ENCODE measurements around the gene CRB2. TPM values are rescaled to one million over a fixed set of nuclear protein-coding genes. Genes with fewer than 3 reads are reported as not detected.

Gene CRB2
- total and polyA plus RNA-seq, 2 donors (not counting 1 experiment from before 2014, with no cell fraction given): 1.4 to 2.4 TPM

DNA sequence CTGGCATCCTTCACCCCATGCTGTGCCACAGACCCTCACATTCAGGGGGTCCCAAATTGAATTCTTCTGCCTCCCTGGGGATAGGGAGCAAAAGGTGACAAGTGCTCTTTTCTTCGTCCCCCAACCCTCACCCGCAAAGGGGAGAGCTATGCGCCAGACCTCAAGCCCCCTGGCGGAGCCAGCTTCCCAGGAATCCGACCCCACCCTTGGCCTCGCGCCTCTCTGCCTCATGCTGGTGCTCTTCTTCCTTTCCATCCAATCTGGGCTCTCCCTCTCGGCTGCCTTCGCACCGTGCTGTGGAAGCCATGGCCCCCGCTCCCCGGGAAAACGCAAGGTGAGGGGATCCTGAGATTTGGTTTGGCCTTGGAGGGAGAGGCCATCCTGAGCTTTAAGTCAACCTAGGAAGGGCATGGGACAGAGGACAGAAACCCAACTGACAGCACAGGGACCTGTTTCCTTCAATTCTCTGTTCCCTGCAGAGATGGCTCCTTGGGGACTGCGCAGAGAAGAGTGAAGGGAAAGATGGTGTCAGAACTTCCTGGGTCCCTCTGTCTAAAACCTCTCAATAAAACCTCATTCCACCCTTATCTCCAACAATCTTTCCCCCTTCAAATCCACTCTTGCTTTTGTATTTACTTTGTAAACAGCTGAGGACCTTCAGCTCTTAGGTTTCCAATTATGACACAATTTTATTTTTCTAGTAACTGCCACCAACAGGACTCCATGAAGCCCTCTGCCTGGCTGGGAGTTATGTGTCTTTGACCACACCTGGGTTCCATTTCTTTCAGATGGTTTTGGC lies 36.3 kb upstream of the CRB2 start:
- Histone ChIP-seq H3K36me3 (replicated peaks in 1 of 2; ENCODE audit: control extremely low read depth in 1 of 2, control insufficient read depth in 1 of 2, extremely low read depth in 1 of 2, insufficient read depth in 2 of 2, low read length in 1 of 2) (no peaks in the 10 kb centered on the region), H3K79me2 (ENCODE audit: control insufficient read depth, insufficient read depth, low read length) (no peaks in the 10 kb centered on the region), H3K27ac (ENCODE audit: low read length in 2 of 2) (no peak overlapping the region), H3K4me3 (ENCODE audit: control extremely low read depth in 1 of 5, extremely low read depth in 1 of 5, insufficient read depth in 1 of 5, low read depth in 2 of 5, low read length in 4 of 5) (no peak overlapping the region), H3K27me3 (replicated peaks in 1 of 4; ENCODE audit: control extremely low read depth in 1 of 4, control insufficient read depth in 3 of 4, insufficient read depth in 4 of 4, low read length in 3 of 4) (no peaks in the 10 kb centered on the region), H3K4me2 (replicated peaks; ENCODE audit: low read depth, low read length, poor library complexity, severe bottlenecking) (no peak overlapping the region), H4K20me1 (ENCODE audit: control insufficient read depth, insufficient read depth, low read length, poor library complexity, severe bottlenecking) (no peaks in the 10 kb centered on the region), H3K9me3 (ENCODE audit: control extremely low read depth in 1 of 3, control insufficient read depth in 2 of 3, insufficient read depth in 1 of 3, low read length in 2 of 3) (no peaks in the 10 kb centered on the region), H3K4me1 (ENCODE audit: control insufficient read depth in 2 of 2, insufficient read depth in 2 of 2, low read length in 2 of 2) (peaks cover 59 to 71% of the 10 kb centered on the region in 2 donors), H3K9ac (ENCODE audit: low read length) (no peak overlapping the region), H2AFZ (ENCODE audit: insufficient read depth, low read depth, low read length, poor library complexity, severe bottlenecking) (no peak overlapping the region)
- intact Hi-C loops (cut with micrococcal nuclease): loop anchor here (5.0 kb wide), 1 partner anchor 92 kb away; no protein-coding TSS in a partner anchor
- Mint-ChIP-seq H3K4me3 (no peak overlapping the region), H3K27me3 (no peaks in the 10 kb centered on the region), H3K9me3 (ENCODE audit: insufficient read depth) (no peaks in the 10 kb centered on the region), H3K4me1 (peaks cover 77% of the 10 kb centered on the region), H3K27ac (peak overlapping the region; percentile 86)
- POLR2A ChIA-PET: interaction anchor here (0.9 to 3.4 kb wide), 2 partner anchors 15 to 19 kb away, joined by 4 to 14 read pairs; no protein-coding TSS in a partner anchor
- DNase-seq: no peak
- TF ChIP-seq EZH2 (IDR thresholded peaks at IDR 0.05; ENCODE audit: borderline replicate concordance, insufficient read depth, low read depth, low read length, poor library complexity, severe bottlenecking): no peak
- TF ChIP-seq, protein P1, sequence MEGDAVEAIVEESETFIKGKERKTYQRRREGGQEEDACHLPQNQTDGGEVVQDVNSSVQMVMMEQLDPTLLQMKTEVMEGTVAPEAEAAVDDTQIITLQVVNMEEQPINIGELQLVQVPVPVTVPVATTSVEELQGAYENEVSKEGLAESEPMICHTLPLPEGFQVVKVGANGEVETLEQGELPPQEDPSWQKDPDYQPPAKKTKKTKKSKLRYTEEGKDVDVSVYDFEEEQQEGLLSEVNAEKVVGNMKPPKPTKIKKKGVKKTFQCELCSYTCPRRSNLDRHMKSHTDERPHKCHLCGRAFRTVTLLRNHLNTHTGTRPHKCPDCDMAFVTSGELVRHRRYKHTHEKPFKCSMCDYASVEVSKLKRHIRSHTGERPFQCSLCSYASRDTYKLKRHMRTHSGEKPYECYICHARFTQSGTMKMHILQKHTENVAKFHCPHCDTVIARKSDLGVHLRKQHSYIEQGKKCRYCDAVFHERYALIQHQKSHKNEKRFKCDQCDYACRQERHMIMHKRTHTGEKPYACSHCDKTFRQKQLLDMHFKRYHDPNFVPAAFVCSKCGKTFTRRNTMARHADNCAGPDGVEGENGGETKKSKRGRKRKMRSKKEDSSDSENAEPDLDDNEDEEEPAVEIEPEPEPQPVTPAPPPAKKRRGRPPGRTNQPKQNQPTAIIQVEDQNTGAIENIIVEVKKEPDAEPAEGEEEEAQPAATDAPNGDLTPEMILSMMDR (IDR thresholded peaks at IDR 0.05): no peak
- CTCF ChIA-PET: interaction anchor here (1.0 to 1.1 kb wide), 2 partner anchors 14 to 28 kb away, joined by 3 to 4 read pairs; no protein-coding TSS in a partner anchor
- no peak for ATAC-seq (ENCODE audit: low read depth)
- 97% methylated on average over 12 of the region's 14 CpGs for WGBS (ENCODE audit: insufficient coverage)

DNA sequence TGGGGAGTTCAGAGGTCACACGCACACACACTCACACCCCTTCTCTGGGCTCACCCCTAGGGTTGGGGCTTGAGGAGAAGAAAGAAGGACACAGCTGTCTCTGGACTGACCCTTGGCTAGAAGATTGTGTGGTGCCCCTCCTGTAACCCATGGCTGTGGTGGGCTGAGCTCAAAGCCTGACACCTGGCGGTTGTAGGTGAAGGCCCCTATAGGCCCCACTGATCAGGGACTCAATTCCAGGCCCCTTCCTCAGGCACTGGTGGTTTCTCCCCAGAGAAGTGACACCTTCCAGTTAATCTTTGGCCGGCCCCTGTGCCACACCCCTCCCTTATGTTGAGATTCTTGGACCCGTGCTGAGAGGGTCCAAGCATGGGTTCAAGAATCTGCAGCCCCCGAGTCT lies 35.2 kb upstream of the CRB2 start:
- Histone ChIP-seq H3K9me3 (ENCODE audit: control extremely low read depth in 1 of 3, control insufficient read depth in 2 of 3, insufficient read depth in 1 of 3, low read length in 2 of 3) (no peaks in the 10 kb centered on the region), H3K79me2 (ENCODE audit: control insufficient read depth, insufficient read depth, low read length) (no peaks in the 10 kb centered on the region), H3K27me3 (replicated peaks in 1 of 4; ENCODE audit: control extremely low read depth in 1 of 4, control insufficient read depth in 3 of 4, insufficient read depth in 4 of 4, low read length in 3 of 4) (no peaks in the 10 kb centered on the region), H3K4me2 (replicated peaks; ENCODE audit: low read depth, low read length, poor library complexity, severe bottlenecking) (no peak overlapping the region), H3K27ac (ENCODE audit: low read length in 2 of 2) (no peak overlapping the region), H3K4me1 (ENCODE audit: control insufficient read depth in 2 of 2, insufficient read depth in 2 of 2, low read length in 2 of 2) (peaks cover 69 to 81% of the 10 kb centered on the region in 2 donors), H4K20me1 (ENCODE audit: control insufficient read depth, insufficient read depth, low read length, poor library complexity, severe bottlenecking) (no peaks in the 10 kb centered on the region), H2AFZ (ENCODE audit: insufficient read depth, low read depth, low read length, poor library complexity, severe bottlenecking) (no peak overlapping the region), H3K9ac (ENCODE audit: low read length) (no peak overlapping the region), H3K4me3 (ENCODE audit: control extremely low read depth in 1 of 5, extremely low read depth in 1 of 5, insufficient read depth in 1 of 5, low read depth in 2 of 5, low read length in 4 of 5) (no peak overlapping the region), H3K36me3 (replicated peaks in 1 of 2; ENCODE audit: control extremely low read depth in 1 of 2, control insufficient read depth in 1 of 2, extremely low read depth in 1 of 2, insufficient read depth in 2 of 2, low read length in 1 of 2) (no peaks in the 10 kb centered on the region)
- WGBS (ENCODE audit: insufficient coverage): 98% methylated on average over 4 of the region's 5 CpGs
- ChIA-PET CTCF (no interaction called here), POLR2A (interaction anchor here (0.6 kb wide), 1 partner anchor 17 kb away, joined by 4 read pairs; no protein-coding TSS in a partner anchor)
- no peak for TF ChIP-seq EZH2 (IDR thresholded peaks at IDR 0.05; ENCODE audit: borderline replicate concordance, insufficient read depth, low read depth, low read length, poor library complexity, severe bottlenecking)
- TF ChIP-seq, protein P1 (IDR thresholded peaks at IDR 0.05): no peak
- H3K27me3 Mint-ChIP-seq: no peaks in the 10 kb centered on the region
- no peak for DNase-seq
- peak overlapping the region; percentile 86 for H3K27ac Mint-ChIP-seq
- peaks cover 84% of the 10 kb centered on the region for H3K4me1 Mint-ChIP-seq
- intact Hi-C loops (cut with micrococcal nuclease): loop anchor here (5.0 kb wide), 1 partner anchor 94 kb away; no protein-coding TSS in a partner anchor
- H3K9me3 Mint-ChIP-seq (ENCODE audit: insufficient read depth): no peaks in the 10 kb centered on the region
- no peak overlapping the region for H3K4me3 Mint-ChIP-seq
- no peak for ATAC-seq (ENCODE audit: low read depth)
